Measurements from ENCODE around the gene CADM1. TPM values are rescaled to one million over a fixed set of nuclear protein-coding genes. Genes with fewer than 3 reads are reported as not detected.

CADM1 gene
- total and polyA plus RNA-seq, 2 experiments from 2014 or later: 48.4 to 54.3 TPM

- Histone ChIP-seq H3K79me2 (no peaks in the 10 kb centered on the region), H4K20me1 (ENCODE audit: insufficient read depth, poor library complexity, severe bottlenecking) (no peaks in the 10 kb centered on the region), H3K4me1 (ENCODE audit: insufficient read depth) (no peaks in the 10 kb centered on the region), H3K9me3 (ENCODE audit: low read depth) (no peaks in the 10 kb centered on the region), H2AFZ (no peak overlapping the region), H3K27me3 (no peaks in the 10 kb centered on the region), H3K36me3 (replicated peaks; ENCODE audit: insufficient read depth, low read depth) (no peaks in the 10 kb centered on the region), H3K9me2 (replicated peaks; ENCODE audit: insufficient read depth) (no peaks in the 10 kb centered on the region), H3K4me3 (no peak overlapping the region), H3K4me2 (no peak overlapping the region), H3K27ac (no peak overlapping the region)
- 90% methylated on average over 4 of the region's 4 CpGs for WGBS (ENCODE audit: low lambda C conversion rate, missing lambda C conversion rate)
- no peak for TF ChIP-seq EZH2 (IDR thresholded peaks at IDR 0.05; ENCODE audit: borderline replicate concordance)
- TF ChIP-seq EZH2phosphoT487 (IDR thresholded peaks at IDR 0.05; ENCODE audit: low read depth, severe bottlenecking, unreplicated experiment): no peak
- no peak for TF ChIP-seq CTCF (IDR thresholded peaks at IDR 0.05; ENCODE audit: poor library complexity)
- DNase-seq (ENCODE audit: low spot score): no peak
Measured at GRCh38 chr11:115185507-115185906, 318.7 kb downstream of the CADM1 start.

- TF ChIP-seq CTCF (IDR thresholded peaks at IDR 0.05; ENCODE audit: poor library complexity): no peak
- no peak for TF ChIP-seq EZH2 (IDR thresholded peaks at IDR 0.05; ENCODE audit: borderline replicate concordance)
- no peak for TF ChIP-seq EZH2phosphoT487 (IDR thresholded peaks at IDR 0.05; ENCODE audit: low read depth, severe bottlenecking, unreplicated experiment)
Measured at GRCh38 chr11:115184901-115185300, 319.3 kb downstream of the CADM1 start.

GRCh38 chr11:115183830-115184229 is 320.4 kb downstream of the CADM1 start:
- 83% methylated on average over 6 of the region's 6 CpGs for WGBS (ENCODE audit: low lambda C conversion rate, missing lambda C conversion rate)
- no peak overlapping the region for H2AFZ ChIP-seq

More at GRCh38 chr11:115184901-115185300, 319.3 kb downstream of the CADM1 start:
- no peak overlapping the region for H3K4me3 ChIP-seq
- no peak for DNase-seq (ENCODE audit: low spot score)
- H3K36me3 ChIP-seq (replicated peaks; ENCODE audit: insufficient read depth, low read depth): no peaks in the 10 kb centered on the region
- H3K79me2 ChIP-seq: no peaks in the 10 kb centered on the region
- no peaks in the 10 kb centered on the region for H3K27me3 ChIP-seq
- H3K9me2 ChIP-seq (replicated peaks; ENCODE audit: insufficient read depth): no peaks in the 10 kb centered on the region
- H3K4me1 ChIP-seq (ENCODE audit: insufficient read depth): no peaks in the 10 kb centered on the region
- no peak overlapping the region for H2AFZ ChIP-seq
- no peak overlapping the region for H3K4me2 ChIP-seq
- no peaks in the 10 kb centered on the region for H3K9me3 ChIP-seq (ENCODE audit: low read depth)
- WGBS (ENCODE audit: low lambda C conversion rate, missing lambda C conversion rate): 89% methylated on average over 5 of the region's 5 CpGs
- H4K20me1 ChIP-seq (ENCODE audit: insufficient read depth, poor library complexity, severe bottlenecking): no peaks in the 10 kb centered on the region
- no peak overlapping the region for H3K27ac ChIP-seq

More at GRCh38 chr11:115183830-115184229, 320.4 kb downstream of the CADM1 start:
- H3K4me1 ChIP-seq (ENCODE audit: insufficient read depth): no peaks in the 10 kb centered on the region
- H3K79me2 ChIP-seq: no peaks in the 10 kb centered on the region
- no peaks in the 10 kb centered on the region for H3K9me2 ChIP-seq (replicated peaks; ENCODE audit: insufficient read depth)
- no peaks in the 10 kb centered on the region for H3K9me3 ChIP-seq (ENCODE audit: low read depth)
- H3K4me3 ChIP-seq: no peak overlapping the region
- H3K36me3 ChIP-seq (replicated peaks; ENCODE audit: insufficient read depth, low read depth): no peaks in the 10 kb centered on the region
- no peak overlapping the region for H3K27ac ChIP-seq
- no peak for TF ChIP-seq EZH2 (IDR thresholded peaks at IDR 0.05; ENCODE audit: borderline replicate concordance)
- TF ChIP-seq CTCF (IDR thresholded peaks at IDR 0.05; ENCODE audit: poor library complexity): no peak
- TF ChIP-seq EZH2phosphoT487 (IDR thresholded peaks at IDR 0.05; ENCODE audit: low read depth, severe bottlenecking, unreplicated experiment): no peak
- H4K20me1 ChIP-seq (ENCODE audit: insufficient read depth, poor library complexity, severe bottlenecking): no peaks in the 10 kb centered on the region
- no peak overlapping the region for H3K4me2 ChIP-seq
- H3K27me3 ChIP-seq: no peaks in the 10 kb centered on the region
- no peak for DNase-seq (ENCODE audit: low spot score)
